Urinary bladder (tissue), 4 donors: Measurements from ENCODE around the gene NT5C1B. TPM values are rescaled to one million over a fixed set of nuclear protein-coding genes. Genes with fewer than 3 reads are reported as not detected.

Source experiments
- DNase-seq: peaks from one replicate; pipeline ENCODE4 v3.0.0-alpha.2; 2015; ENCODE audit errors: extremely low spot score
- H3K27ac ChIP-seq: one replicate; pipeline ENCODE4 v1.5.1; 2013; ENCODE audit warnings: low read depth, mild to moderate bottlenecking, moderate library complexity
- H3K36me3 ChIP-seq: one replicate; pipeline ENCODE4 v1.6.1; 2013; ENCODE audit warnings: mild to moderate bottlenecking, moderate library complexity; ENCODE audit not compliant: insufficient read depth
- H3K4me1 ChIP-seq: one replicate; pipeline ENCODE4 v1.6.1; 2013; ENCODE audit warnings: mild to moderate bottlenecking, moderate library complexity; ENCODE audit not compliant: insufficient read depth
- H3K4me3 ChIP-seq: one replicate; pipeline ENCODE4 v1.5.1; 2013; ENCODE audit warnings: low read depth, low read length
- WGBS: extraction: QIAGEN DNeasy Blood & Tissue Kit; methylation state at CpG from one replicate; pipeline ENCODE4 v1.1.7; 2013; 5-methylcytosine and 5-hydroxymethylcytosine counted together
- polyA plus RNA-seq: library from polyadenylated mRNA; stranded (reverse); fragments of 200-250 nt; gene quantifications from one replicate; pipeline ENCODE4 v1.2.3, GENCODE V29; 2013
- total RNA-seq: library from RNA; depleted of rRNA; stranded (reverse); fragments of >200 nt; gene quantifications from one replicate; pipeline ENCODE4 v1.2.3, GENCODE V29; 2014
- donor health status: healthy with polysubstance abuse.
- donor health status: healthy.

The NT5C1B gene
- total and polyA plus RNA-seq, 2 donors: 0.04 TPM; not detected in 1

DNA sequence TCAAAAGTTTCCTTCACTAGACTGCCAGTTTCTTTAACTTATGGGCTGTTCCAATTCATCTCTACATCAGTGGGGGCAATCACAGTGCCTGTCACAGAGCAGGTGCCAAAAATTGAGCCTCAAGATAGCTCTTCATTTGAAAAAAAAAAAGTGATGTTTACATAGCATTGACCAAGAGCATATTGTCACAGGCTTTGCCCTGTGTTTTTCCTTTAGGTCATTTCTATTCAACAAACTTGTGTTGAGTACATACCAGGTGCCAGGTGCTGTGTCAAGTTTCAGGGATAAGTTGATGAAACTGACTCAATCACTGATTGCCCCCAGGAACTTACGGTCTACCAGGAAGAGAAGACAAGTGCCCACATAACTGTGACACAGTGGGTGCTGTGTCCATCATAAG lies 22.2 kb upstream of the NT5C1B start:
- Histone ChIP-seq H3K27ac (no peak overlapping the region), H3K4me3 (no peak overlapping the region), H3K4me1 (no peaks in the 10 kb centered on the region), H3K36me3 (no peaks in the 10 kb centered on the region)
- DNase-seq: no peak
- WGBS: 95% methylated on average over 1 of the region's 1 CpG

DNA sequence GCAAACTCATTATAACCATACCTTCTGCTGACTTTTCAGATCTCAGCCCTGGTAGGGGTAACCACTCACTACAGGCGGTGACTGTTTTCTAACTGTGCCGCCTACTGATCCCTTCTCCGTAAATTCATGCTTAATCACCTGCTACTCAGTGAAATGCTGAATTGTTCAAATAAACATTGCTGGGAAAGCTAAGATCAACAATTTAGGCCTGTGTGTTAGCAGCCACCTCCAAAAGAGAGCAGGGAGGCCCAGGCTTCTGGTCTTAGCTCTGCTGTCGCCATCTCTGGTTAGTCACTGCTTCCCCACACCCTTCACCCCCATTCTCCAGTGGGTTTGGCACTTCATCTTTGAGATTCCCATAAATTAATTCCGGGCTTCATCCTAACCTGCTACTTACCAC lies 21.8 kb upstream of the NT5C1B start:
- H3K4me1 ChIP-seq: no peaks in the 10 kb centered on the region
- no peak for DNase-seq
- H3K36me3 ChIP-seq: no peaks in the 10 kb centered on the region
- H3K27ac ChIP-seq: no peak overlapping the region
- H3K4me3 ChIP-seq: no peak overlapping the region
- 83% methylated on average over 5 of the region's 5 CpGs for WGBS

DNA sequence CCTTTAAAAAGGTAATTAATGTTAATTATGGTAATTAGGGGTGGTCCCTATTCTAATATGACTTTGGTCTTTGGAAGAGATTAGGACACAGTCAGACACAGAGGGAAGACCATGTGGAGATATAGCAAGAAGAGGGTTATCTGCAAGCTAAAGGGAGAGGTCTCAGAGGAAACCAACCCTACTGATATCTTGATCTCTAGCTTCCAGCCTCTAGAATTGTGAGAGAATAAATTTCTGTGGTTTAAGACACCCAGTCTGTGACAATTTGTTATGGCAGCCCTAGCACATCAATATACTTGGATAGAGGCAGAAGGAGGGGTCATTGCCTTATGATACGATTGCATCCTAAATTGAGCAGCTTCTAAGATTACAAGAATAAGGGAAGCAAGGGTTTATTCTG lies 21.3 kb upstream of the NT5C1B start:
- no peak overlapping the region for H3K4me3 ChIP-seq
- H3K27ac ChIP-seq: no peak overlapping the region
- H3K36me3 ChIP-seq: no peaks in the 10 kb centered on the region
- no peak for DNase-seq
- no peaks in the 10 kb centered on the region for H3K4me1 ChIP-seq
- WGBS: 95% methylated on average over 1 of the region's 1 CpG

DNA sequence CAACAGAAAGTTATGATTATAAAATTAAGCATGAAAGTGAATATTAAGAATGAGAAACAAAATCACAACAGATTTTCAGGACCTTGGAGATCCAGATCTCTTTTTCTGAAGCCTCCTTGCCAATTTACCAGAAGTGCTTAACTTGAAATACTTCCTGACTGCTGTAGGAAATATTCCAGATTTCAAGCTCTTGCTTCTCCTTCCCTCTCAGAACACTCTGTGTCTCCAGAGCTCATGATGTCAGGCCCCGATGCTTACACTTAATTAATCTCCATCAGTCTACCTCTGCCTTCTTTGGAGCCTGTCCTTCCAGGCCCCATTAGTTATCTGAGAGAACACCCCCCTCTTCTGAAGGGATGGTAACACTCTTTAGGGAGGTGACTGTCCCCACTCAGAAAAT lies 20.7 kb upstream of the NT5C1B start:
- Histone ChIP-seq H3K27ac (no peak overlapping the region), H3K36me3 (no peaks in the 10 kb centered on the region), H3K4me3 (no peak overlapping the region), H3K4me1 (no peaks in the 10 kb centered on the region)
- 45% methylated on average over 1 of the region's 1 CpG for WGBS
- no peak for DNase-seq

GRCh38 chr2:18605115-18605514 lies 15.7 kb upstream of the NT5C1B start:
- DNase-seq: no peak
- Histone ChIP-seq H3K36me3 (no peaks in the 10 kb centered on the region), H3K4me1 (no peaks in the 10 kb centered on the region), H3K27ac (no peak overlapping the region), H3K4me3 (no peak overlapping the region)

- no peak for DNase-seq
- H3K27ac ChIP-seq: no peak overlapping the region
- no peak overlapping the region for H3K4me3 ChIP-seq
- no peaks in the 10 kb centered on the region for H3K4me1 ChIP-seq
- H3K36me3 ChIP-seq: no peaks in the 10 kb centered on the region
- 37% methylated on average over 2 of the region's 2 CpGs for WGBS
Measured at GRCh38 chr2:18604531-18604885, 15.1 kb upstream of the NT5C1B start.

GRCh38 chr2:18603854-18604530 lies 14.6 kb upstream of the NT5C1B start:
- H3K27ac ChIP-seq: no peak overlapping the region
- WGBS: 83% methylated on average over 3 of the region's 3 CpGs
- DNase-seq: no peak
- H3K4me3 ChIP-seq: no peak overlapping the region
- no peaks in the 10 kb centered on the region for H3K4me1 ChIP-seq
- no peaks in the 10 kb centered on the region for H3K36me3 ChIP-seq

- no peaks in the 10 kb centered on the region for H3K4me1 ChIP-seq
- WGBS: 93% methylated on average over 2 of the region's 2 CpGs
- no peak overlapping the region for H3K4me3 ChIP-seq
- H3K27ac ChIP-seq: no peak overlapping the region
- DNase-seq: no peak
- H3K36me3 ChIP-seq: no peaks in the 10 kb centered on the region
Measured at GRCh38 chr2:18602298-18602697, 12.9 kb upstream of the NT5C1B start.

- H3K27ac ChIP-seq: no peak overlapping the region
- H3K36me3 ChIP-seq: no peaks in the 10 kb centered on the region
- H3K4me3 ChIP-seq: no peak overlapping the region
- H3K4me1 ChIP-seq: no peaks in the 10 kb centered on the region
- 46% methylated on average over 2 of the region's 2 CpGs for WGBS
- no peak for DNase-seq
Measured at GRCh38 chr2:18600255-18600613, 10.9 kb upstream of the NT5C1B start.

- WGBS: 40% methylated on average over 2 of the region's 2 CpGs
- H3K36me3 ChIP-seq: no peaks in the 10 kb centered on the region
- no peak for DNase-seq
- H3K4me1 ChIP-seq: no peaks in the 10 kb centered on the region
- no peak overlapping the region for H3K27ac ChIP-seq
- no peak overlapping the region for H3K4me3 ChIP-seq
Measured at GRCh38 chr2:18599509-18600254, 10.3 kb upstream of the NT5C1B start.

DNA sequence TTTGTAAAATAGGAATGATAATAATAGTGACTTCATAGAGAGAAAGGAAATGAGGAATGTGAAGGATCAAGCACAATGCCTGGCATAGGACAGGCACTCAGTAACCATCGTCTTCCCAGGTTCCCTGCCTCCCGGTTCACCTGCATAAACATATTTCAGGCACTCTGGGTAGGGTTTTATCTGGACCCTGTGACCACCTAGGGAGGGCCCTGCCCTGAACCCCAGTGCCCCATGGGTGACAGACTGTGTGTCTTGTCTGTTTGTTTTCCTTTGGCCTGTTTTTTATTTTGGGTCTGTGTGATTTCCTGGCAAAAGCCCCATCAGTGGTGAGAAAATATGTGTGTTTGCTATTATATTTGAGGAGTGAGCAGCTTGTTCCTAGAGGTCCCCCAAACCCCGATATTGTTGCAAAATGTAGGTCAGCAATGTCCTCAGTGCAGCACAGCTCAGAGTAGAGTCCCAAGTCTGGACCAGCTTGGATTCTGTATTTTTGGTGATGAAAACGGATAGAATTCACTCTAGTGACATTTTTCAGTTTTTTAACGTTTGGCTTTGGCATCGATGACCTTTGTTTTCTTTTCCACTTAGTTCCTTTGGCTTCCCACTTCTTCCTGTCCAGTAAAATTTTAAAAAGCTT lies 9.6 kb upstream of the NT5C1B start:
- no peaks in the 10 kb centered on the region for H3K4me1 ChIP-seq
- DNase-seq: no peak
- 59% methylated on average over 6 of the region's 6 CpGs for WGBS
- H3K36me3 ChIP-seq: no peaks in the 10 kb centered on the region
- no peak overlapping the region for H3K4me3 ChIP-seq
- H3K27ac ChIP-seq: no peak overlapping the region

GRCh38 chr2:18597618-18598017 lies 8.2 kb upstream of the NT5C1B start:
- WGBS: 79% methylated on average over 5 of the region's 5 CpGs
- H3K4me3 ChIP-seq: no peak overlapping the region
- DNase-seq: no peak
- no peaks in the 10 kb centered on the region for H3K36me3 ChIP-seq
- H3K27ac ChIP-seq: no peak overlapping the region
- no peaks in the 10 kb centered on the region for H3K4me1 ChIP-seq

DNA sequence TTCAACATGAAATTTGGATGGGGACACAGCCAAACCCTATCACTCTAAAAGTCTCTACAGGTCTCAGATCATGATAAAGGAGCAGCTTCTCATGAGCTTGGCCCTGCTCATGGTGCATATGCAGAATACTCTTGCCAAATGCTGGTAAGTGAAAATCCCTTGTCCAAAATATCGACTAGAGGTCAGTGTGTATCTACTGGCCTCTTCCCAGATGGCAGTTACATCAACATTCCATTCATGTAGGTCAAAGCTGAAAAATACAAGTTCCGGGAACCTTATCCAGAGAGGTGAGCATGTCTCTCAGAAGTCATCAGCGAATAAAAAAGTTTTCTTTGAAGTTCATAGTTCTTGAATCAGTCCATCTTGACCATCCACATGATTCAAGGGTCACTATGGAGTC lies 7.6 kb upstream of the NT5C1B start:
- H3K27ac ChIP-seq: no peak overlapping the region
- no peak for DNase-seq
- H3K4me3 ChIP-seq: no peak overlapping the region
- WGBS: 83% methylated on average over 3 of the region's 3 CpGs
- H3K36me3 ChIP-seq: no peaks in the 10 kb centered on the region
- no peaks in the 10 kb centered on the region for H3K4me1 ChIP-seq

- no peak overlapping the region for H3K4me3 ChIP-seq
- H3K4me1 ChIP-seq: no peaks in the 10 kb centered on the region
- H3K36me3 ChIP-seq: no peaks in the 10 kb centered on the region
- no peak overlapping the region for H3K27ac ChIP-seq
- WGBS: 41% methylated on average over 1 of the region's 1 CpG
- no peak for DNase-seq
Measured at GRCh38 chr2:18593496-18593895, 4.1 kb upstream of the NT5C1B start.
